GM21723 (cell line): Measurements from ENCODE around the gene TBCD.
"Not testable (repeated sequence)": the region's sequence is repeated elsewhere in the genome, so short reads cannot be mapped to it uniquely, and the experiment has no call there.

Source experiments
- ATAC-seq: cut with Tn5 transposase; IDR thresholded peaks from one replicate; pipeline ENCODE4 v1.9.1; 2021; ENCODE audit warnings: mild to moderate bottlenecking, moderate library complexity; ENCODE audit not compliant: unreplicated experiment

Gene TBCD

GRCh38 chr17:82765371-82765770, 13.5 kb downstream of the TBCD start:
- ATAC-seq, result no peak

GRCh38 chr17:82767041-82767754, 15.3 kb downstream of the TBCD start:
- ATAC-seq, result no peak

DNA sequence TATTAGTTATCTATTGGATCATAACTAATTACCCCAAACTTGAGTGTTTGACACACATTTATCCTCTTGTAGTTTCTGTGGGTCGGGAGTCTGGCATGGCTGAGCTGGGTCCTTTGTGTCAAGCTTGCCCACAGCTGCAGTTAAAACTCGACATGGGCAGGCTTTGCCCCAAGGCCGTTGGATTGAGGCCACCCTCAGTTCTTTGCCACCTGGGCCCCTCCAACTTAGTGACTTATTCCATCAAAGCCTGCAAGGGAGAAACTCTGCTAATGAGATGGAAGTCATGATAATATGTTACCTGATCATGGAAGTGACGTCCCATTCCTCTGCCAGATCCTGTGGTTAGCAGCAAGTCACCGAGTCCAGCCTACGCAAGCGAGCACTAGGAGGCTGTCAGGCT, 17.2 kb downstream of the TBCD start:
- ATAC-seq, result no peak

- no peak for ATAC-seq
Observed at GRCh38 chr17:82772026-82772425, 20.2 kb downstream of the TBCD start.

DNA sequence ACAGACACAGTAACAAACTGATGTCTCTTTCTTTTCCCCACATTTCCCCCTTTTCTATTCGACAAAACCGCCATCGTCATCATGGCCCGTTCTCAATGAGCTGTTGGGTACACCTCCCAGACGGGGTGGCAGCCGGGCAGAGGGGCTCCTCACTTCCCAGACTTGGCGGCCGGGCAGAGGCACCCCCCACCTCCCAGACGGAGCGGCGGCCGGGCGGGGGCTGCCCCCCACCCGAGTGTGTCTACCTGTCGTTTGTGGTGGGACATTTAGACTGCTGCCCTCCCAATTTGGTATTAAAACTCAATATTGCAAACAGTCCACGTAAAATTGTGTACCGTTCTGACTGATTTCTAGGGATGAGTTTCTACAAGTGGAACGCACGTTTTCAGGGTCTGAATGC, 22.6 kb downstream of the TBCD start:
- ATAC-seq, result not testable (repeated sequence)

DNA sequence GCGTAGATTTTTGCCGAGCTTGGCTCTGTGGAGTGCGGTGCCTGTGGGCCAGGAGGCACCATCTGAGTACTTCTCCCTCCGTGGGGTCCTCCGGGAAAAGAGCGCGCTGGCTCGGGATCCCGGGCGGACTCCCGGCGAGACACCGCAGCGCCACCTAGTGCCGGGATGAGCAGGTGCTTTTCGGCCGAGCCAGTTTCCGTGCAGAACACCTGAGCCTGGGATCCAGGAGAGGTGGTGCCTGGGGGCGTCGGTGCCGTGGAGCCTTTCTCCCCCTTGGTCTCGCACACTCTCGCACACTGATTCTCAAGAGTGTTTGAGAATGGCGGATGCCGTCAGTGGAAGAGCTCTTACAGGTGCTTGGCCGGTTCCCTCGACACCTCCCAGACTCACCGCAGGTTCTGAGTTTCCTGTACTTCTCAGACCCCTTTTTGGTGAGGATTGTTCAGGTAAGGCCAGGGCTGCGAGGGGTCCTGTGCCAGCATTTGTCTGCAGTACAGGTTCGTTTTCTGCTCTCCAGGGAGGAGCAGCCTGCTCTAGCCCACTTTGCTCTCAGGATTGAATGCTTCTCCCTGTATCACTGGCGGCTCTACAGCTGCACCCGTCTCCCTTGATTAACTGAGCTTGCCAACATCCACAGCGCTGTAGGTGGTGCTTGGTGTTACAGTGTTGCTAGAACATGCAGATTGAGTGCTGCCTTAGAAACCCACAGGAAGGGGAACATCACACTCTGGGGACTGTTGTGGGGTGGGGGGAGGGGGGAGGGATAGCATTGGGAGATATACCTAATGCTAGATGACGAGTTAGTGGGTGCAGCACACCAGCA, 23.3 kb downstream of the TBCD start:
- ATAC-seq, result no peak

DNA sequence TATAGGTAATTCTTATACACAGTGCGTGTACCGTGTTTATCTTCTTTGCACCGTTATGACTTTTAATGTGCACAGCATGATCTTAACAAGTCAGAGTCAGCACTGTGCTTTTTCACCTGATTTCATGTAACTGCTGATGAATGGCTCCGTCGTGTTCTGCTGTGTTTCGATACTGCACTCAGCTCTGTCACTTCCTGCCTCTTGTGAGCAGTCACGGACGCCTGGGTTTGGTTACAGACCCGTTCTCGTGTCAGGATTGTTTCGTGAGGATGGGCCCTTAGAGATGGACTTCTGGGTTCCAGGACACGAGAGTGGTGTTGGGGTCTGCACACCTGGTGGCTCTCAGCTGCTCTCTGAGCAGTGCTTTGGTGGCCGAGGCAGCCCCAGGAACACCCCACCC, 24.6 kb downstream of the TBCD start:
- no peak for ATAC-seq

DNA sequence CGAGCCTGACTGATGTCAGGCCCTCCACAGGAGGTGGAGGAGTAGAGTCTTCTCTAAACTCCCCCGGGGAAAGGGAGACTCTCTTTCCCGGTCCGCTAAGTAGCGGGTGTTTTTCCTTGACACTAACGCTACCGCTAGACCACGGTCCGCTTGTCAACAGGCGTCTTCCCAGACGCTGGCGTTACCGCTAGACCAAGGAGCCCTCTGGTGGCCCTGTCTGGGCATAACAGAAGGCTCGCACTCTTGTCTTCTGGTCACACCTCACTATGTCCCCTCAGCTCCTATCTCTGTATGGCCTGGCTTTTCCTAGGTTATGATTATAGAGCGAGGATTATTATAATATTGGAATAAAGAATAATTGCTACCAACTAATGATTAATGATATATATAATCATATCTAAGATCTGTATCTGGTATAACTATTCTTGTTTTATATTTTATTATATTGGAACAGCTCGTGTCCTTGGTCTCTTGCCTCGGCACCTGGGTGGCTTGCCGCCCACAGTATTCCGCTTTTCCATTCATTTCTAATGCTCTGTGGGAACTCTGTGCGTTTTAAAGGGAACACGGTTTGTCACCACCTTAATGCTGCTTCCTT, 26.0 kb downstream of the TBCD start:
- ATAC-seq, result not testable (repeated sequence)

DNA sequence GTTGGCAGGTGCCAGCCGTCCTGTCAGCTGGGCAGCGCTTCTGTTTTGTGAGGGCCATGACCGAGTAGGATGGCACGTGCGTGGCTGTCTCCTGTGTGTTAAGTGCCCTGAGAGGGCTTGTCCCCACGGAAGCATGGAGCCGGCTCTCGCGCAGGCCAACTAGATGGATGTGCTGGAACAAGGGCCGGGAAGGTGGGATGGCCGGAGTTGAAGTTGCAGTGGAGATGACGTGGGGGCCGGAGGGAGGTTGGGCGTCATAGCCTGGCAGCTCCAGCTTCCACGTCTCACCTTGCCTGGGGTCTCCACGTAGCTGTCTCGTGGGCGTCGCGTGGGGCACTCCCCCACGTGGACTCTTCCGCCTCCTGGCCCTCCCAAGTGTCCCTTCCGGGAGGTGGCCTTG, 27.7 kb downstream of the TBCD start:
- no peak for ATAC-seq

GRCh38 chr17:82780195-82780594, 28.3 kb downstream of the TBCD start:
- no peak for ATAC-seq

GRCh38 chr17:82780971-82781893, 29.4 kb downstream of the TBCD start:
- no peak for ATAC-seq

GRCh38 chr17:82781894-82782274, 30.0 kb downstream of the TBCD start:
- ATAC-seq, result no peak

- ATAC-seq, result no peak
Observed at GRCh38 chr17:82782657-82783207, 30.9 kb downstream of the TBCD start.

- no peak for ATAC-seq
Observed at GRCh38 chr17:82783498-82783897, 31.6 kb downstream of the TBCD start.

DNA sequence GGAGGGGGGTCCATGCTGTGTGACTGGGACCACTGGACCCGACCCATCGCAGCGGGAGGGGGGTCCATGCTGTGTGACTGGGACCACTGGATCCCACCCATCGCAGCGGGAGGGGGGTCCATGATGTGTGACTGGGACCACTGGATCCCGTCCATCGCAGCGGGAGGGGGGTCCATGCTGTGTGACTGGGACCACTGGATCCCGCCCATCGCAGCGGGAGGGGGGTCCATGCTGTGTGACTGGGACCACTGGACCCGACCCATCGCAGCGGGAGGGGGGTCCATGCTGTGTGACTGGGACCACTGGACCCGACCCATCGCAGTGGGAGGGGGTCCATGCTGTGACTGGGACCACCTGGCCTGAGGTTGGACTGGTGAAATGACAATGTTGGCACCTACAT, 33.7 kb downstream of the TBCD start:
- not testable (repeated sequence) for ATAC-seq

GRCh38 chr17:82786427-82786826, 34.6 kb downstream of the TBCD start:
- no peak for ATAC-seq

GRCh38 chr17:82787081-82787848, 35.4 kb downstream of the TBCD start:
- ATAC-seq, result no peak

DNA sequence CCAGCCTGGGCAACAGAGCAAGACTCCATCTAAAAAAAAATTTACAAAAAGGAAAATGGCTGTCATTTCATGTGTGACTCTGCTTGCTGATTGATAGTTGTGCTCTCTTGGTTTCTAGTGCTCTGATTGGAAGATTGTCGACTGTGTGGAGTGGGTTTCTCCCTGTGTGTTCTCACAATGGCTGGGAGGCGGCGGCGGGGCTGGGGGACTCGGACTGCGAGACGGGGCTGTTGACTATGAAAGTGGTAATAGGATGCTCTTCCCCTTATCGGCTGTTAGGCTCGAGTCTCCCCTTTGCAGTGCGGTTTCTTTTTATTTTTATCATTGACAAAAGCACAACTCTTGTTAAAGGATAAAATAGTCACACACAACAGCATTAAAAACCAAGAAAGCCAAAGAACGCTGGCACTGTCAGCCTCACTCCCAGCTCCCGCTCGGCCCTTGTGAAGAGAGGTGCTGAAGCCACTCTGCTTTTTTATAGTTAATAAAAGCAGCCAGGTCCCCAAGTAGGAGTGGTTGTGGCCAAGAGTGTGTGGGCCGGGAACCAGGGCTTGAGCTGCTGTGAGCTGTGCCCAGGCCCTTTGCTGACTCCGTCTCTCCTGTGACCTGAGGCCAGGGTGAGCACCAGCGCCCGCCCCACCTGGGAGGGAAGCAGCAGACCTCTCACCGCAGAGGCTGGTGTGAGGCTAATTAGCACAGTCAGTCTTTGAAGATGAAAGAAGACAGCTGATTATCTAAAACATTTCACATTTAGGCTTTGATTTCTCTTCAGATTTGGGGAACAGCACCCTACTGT, 36.5 kb downstream of the TBCD start:
- ATAC-seq, result no peak

GRCh38 chr17:82789051-82789592, 37.3 kb downstream of the TBCD start:
- no peak for ATAC-seq
